ES-I3 (cell line): ENCODE data around the gene VIPR2.

ENCODE experiments used
- H3K36me3 ChIP-seq: 2 replicates; pipeline ENCODE4 v1.6.1; 2013; ENCODE audit warnings: mild to moderate bottlenecking, low read length, control low read depth, moderate library complexity; ENCODE audit not compliant: insufficient read depth
- H3K4me1 ChIP-seq: 2 replicates; pipeline ENCODE4 v1.6.1; 2013; ENCODE audit warnings: mild to moderate bottlenecking, control low read depth, low read length; ENCODE audit not compliant: insufficient read depth
- H3K9ac ChIP-seq: 2 replicates; pipeline ENCODE4 v1.6.1; 2013; ENCODE audit warnings: low read depth, mild to moderate bottlenecking, low read length, moderate library complexity
- H3K9me3 ChIP-seq: 2 replicates; pipeline ENCODE4 v1.6.1; 2013; ENCODE audit warnings: mild to moderate bottlenecking, low read length, moderate library complexity; ENCODE audit not compliant: control insufficient read depth, insufficient read depth

Gene VIPR2

GRCh38 chr7:159032753-159033472, 111.8 kb downstream of the VIPR2 start:
- no peak overlapping the region for H3K9ac ChIP-seq
- no peaks in the 10 kb centered on the region for H3K36me3 ChIP-seq
- H3K4me1 ChIP-seq, result peaks cover 9% of the 10 kb centered on the region; the same call in 1 of the 2 replicates
- no peaks in the 10 kb centered on the region for H3K9me3 ChIP-seq

- H3K4me1 ChIP-seq, result peaks cover 13% of the 10 kb centered on the region
- H3K9ac ChIP-seq, result no peak overlapping the region
- H3K36me3 ChIP-seq, result no peaks in the 10 kb centered on the region
- H3K9me3 ChIP-seq, result no peaks in the 10 kb centered on the region
These were observed 112.3 kb downstream of the VIPR2 start for GRCh38 chr7:159032322-159032721.

- Histone ChIP-seq H3K36me3 (no peaks in the 10 kb centered on the region), H3K4me1 (peaks cover 14% of the 10 kb centered on the region), H3K9me3 (no peaks in the 10 kb centered on the region)
These were observed 112.9 kb downstream of the VIPR2 start for GRCh38 chr7:159031750-159032149.

GRCh38 chr7:159031135-159031701, 113.4 kb downstream of the VIPR2 start:
- H3K9me3 ChIP-seq, result no peaks in the 10 kb centered on the region
- H3K4me1 ChIP-seq, result peaks cover 16% of the 10 kb centered on the region
- H3K9ac ChIP-seq, result peak overlapping the region; percentile 88
- H3K36me3 ChIP-seq, result no peaks in the 10 kb centered on the region

More at GRCh38 chr7:159031750-159032149, 112.9 kb downstream of the VIPR2 start:
- H3K9ac ChIP-seq, result peak overlapping the region; percentile 88; the same call in 1 of the 2 replicates

GRCh38 chr7:159030490-159031134, 114.1 kb downstream of the VIPR2 start:
- no peaks in the 10 kb centered on the region for H3K36me3 ChIP-seq
- peaks cover 16% of the 10 kb centered on the region for H3K4me1 ChIP-seq
- no peaks in the 10 kb centered on the region for H3K9me3 ChIP-seq
- peak overlapping the region; percentile 88 for H3K9ac ChIP-seq

- Histone ChIP-seq H3K4me1 (peaks cover 16% of the 10 kb centered on the region), H3K36me3 (no peaks in the 10 kb centered on the region), H3K9me3 (no peaks in the 10 kb centered on the region), H3K9ac (no peak overlapping the region)
These were observed 115.9 kb downstream of the VIPR2 start for GRCh38 chr7:159028508-159029401.

- Histone ChIP-seq H3K4me1 (peaks cover 16% of the 10 kb centered on the region), H3K36me3 (no peaks in the 10 kb centered on the region), H3K9me3 (no peaks in the 10 kb centered on the region), H3K9ac (no peak overlapping the region)
These were observed 116.7 kb downstream of the VIPR2 start for GRCh38 chr7:159027789-159028507.

GRCh38 chr7:159027056-159027788, 117.4 kb downstream of the VIPR2 start:
- Histone ChIP-seq H3K9ac (no peak overlapping the region), H3K36me3 (no peaks in the 10 kb centered on the region), H3K9me3 (no peaks in the 10 kb centered on the region), H3K4me1 (peaks cover 16% of the 10 kb centered on the region)

GRCh38 chr7:159026271-159027055, 118.2 kb downstream of the VIPR2 start:
- Histone ChIP-seq H3K9ac (no peak overlapping the region), H3K36me3 (no peaks in the 10 kb centered on the region), H3K4me1 (peaks cover 12% of the 10 kb centered on the region), H3K9me3 (no peaks in the 10 kb centered on the region)

- Histone ChIP-seq H3K36me3 (no peaks in the 10 kb centered on the region), H3K4me1 (peaks cover 12% of the 10 kb centered on the region)
These were observed 119.4 kb downstream of the VIPR2 start for GRCh38 chr7:159025161-159025779.

GRCh38 chr7:159024280-159024951, 120.3 kb downstream of the VIPR2 start:
- Histone ChIP-seq H3K36me3 (no peaks in the 10 kb centered on the region), H3K9ac (no peak overlapping the region), H3K4me1 (peaks cover 12% of the 10 kb centered on the region), H3K9me3 (no peaks in the 10 kb centered on the region)

More at GRCh38 chr7:159025161-159025779, 119.4 kb downstream of the VIPR2 start:
- H3K9me3 ChIP-seq, result no peaks in the 10 kb centered on the region
- no peak overlapping the region for H3K9ac ChIP-seq

GRCh38 chr7:159023746-159024145, 120.9 kb downstream of the VIPR2 start:
- H3K9ac ChIP-seq, result no peak overlapping the region
- H3K4me1 ChIP-seq, result peaks cover 12% of the 10 kb centered on the region
- H3K9me3 ChIP-seq, result no peaks in the 10 kb centered on the region
- H3K36me3 ChIP-seq, result no peaks in the 10 kb centered on the region
